ENCODE measurements around the gene CUX1. TPM values are rescaled to one million over a fixed set of nuclear protein-coding genes. Genes with fewer than 3 reads are reported as not detected.

The CUX1 gene
- total RNA-seq, 4 donors from 2014 or later, result 52.5 to 93.6 (median 63.7) TPM

GRCh38 chr7:102288285-102288930, 471.0 kb downstream of the CUX1 start:
- Histone ChIP-seq H3K4me3 (peak overlapping the region; percentile 75), H3K27ac (no peak overlapping the region), H3K9me3 (no peaks in the 10 kb centered on the region), H3K4me1 (peaks cover 35% of the 10 kb centered on the region), H3K36me3 (no peaks in the 10 kb centered on the region), H3K27me3 (no peaks in the 10 kb centered on the region)
- 19% methylated on average over 9 of the region's 10 CpGs for WGBS
- TF ChIP-seq CTCF (IDR thresholded peaks at IDR 0.05), result no peak
- TF ChIP-seq EP300 (IDR thresholded peaks at IDR 0.05), result no peak
- TF ChIP-seq POLR2A (IDR thresholded peaks at IDR 0.05), result no peak
- TF ChIP-seq POLR2AphosphoS5 (IDR thresholded peaks at IDR 0.05), result no peak
- DNase-seq (ENCODE audit: low spot score in 2 of 2), result peak in 1 of 2 donors; percentile 57

GRCh38 chr7:102289057-102289456, 471.6 kb downstream of the CUX1 start:
- DNase-seq (ENCODE audit: low spot score in 2 of 2), result peak in 1 of 2 donors; percentile 50
- Histone ChIP-seq H3K9me3 (no peaks in the 10 kb centered on the region), H3K27ac (no peak overlapping the region), H3K27me3 (no peaks in the 10 kb centered on the region), H3K4me3 (no peak overlapping the region), H3K4me1 (peaks cover 35% of the 10 kb centered on the region), H3K36me3 (no peaks in the 10 kb centered on the region)
- WGBS, result 91% methylated on average over 8 of the region's 9 CpGs
- TF ChIP-seq EP300 (IDR thresholded peaks at IDR 0.05) (no peak), POLR2A (IDR thresholded peaks at IDR 0.05) (no peak), CTCF (IDR thresholded peaks at IDR 0.05) (no peak), POLR2AphosphoS5 (IDR thresholded peaks at IDR 0.05) (no peak)

DNA sequence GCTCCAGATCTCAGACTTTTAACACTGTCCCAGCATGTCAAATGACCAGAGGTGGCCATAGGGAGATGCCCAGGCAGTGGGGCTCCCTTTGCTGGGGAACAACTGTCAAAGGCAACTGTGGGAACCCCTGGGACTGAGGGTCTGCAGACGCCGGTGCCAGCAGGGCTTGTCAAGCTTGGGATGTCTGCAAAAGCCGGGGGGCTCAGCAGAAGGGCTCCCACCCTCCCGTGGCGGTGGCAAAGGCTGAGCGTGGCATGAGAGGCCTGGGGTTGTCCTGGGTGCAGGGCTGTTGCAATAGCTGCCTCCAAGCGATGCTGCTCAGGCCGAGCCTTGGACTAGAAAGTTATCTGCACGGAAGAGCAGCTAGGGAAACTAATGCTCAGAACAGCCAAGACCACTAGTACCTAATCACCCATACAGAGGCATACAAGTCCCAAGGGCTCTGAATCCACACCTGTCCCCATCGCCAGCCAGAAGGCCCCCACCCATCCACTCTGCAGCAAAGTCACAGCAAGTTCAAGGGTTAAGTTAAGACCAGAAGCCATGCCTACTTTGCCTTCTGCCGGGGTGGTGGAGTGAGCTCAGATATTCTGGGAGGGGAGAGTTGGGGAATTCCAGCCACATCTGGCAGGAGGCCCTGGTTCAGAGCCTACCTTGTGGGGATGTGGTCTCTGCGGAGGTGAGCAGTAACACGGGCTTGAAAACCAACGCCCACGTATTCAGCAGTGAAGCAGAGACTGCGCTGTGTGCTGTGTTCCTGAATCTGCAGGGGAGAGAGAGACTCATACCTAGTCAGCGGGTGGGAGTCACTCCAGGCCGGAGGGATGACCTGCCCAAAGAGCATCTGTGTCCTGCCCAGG, 473.9 kb downstream of the CUX1 start:
- H3K4me3 ChIP-seq, result no peak overlapping the region
- H3K4me1 ChIP-seq, result peaks cover 21% of the 10 kb centered on the region
- 75% methylated on average over 8 of the region's 18 CpGs for WGBS
- no peaks in the 10 kb centered on the region for H3K36me3 ChIP-seq
- DNase-seq (ENCODE audit: low spot score in 2 of 2), result peak in 1 of 2 donors; percentile 51
- no peaks in the 10 kb centered on the region for H3K9me3 ChIP-seq
- H3K27me3 ChIP-seq, result no peaks in the 10 kb centered on the region
- H3K27ac ChIP-seq, result no peak overlapping the region
- TF ChIP-seq EP300 (IDR thresholded peaks at IDR 0.05) (no peak), POLR2A (IDR thresholded peaks at IDR 0.05) (no peak), POLR2AphosphoS5 (IDR thresholded peaks at IDR 0.05) (no peak), CTCF (IDR thresholded peaks at IDR 0.05) (no peak)

- Histone ChIP-seq H3K27me3 (no peaks in the 10 kb centered on the region), H3K36me3 (no peaks in the 10 kb centered on the region), H3K4me3 (no peak overlapping the region), H3K4me1 (peaks cover 19% of the 10 kb centered on the region), H3K27ac (no peak overlapping the region), H3K9me3 (no peaks in the 10 kb centered on the region)
- DNase-seq (ENCODE audit: low spot score in 2 of 2), result no peak
- WGBS, result 65% methylated on average over 2 of the region's 2 CpGs
- TF ChIP-seq POLR2AphosphoS5 (IDR thresholded peaks at IDR 0.05), result no peak
- TF ChIP-seq CTCF (IDR thresholded peaks at IDR 0.05), result no peak
- TF ChIP-seq POLR2A (IDR thresholded peaks at IDR 0.05), result no peak
- TF ChIP-seq EP300 (IDR thresholded peaks at IDR 0.05), result no peak
Measured at GRCh38 chr7:102291916-102292267, 474.5 kb downstream of the CUX1 start.

Data from suprapubic skin (tissue), 4 donors.